ENCODE measurements around the gene COL2A1. TPM values are rescaled to one million over a fixed set of nuclear protein-coding genes. Genes with fewer than 3 reads are reported as not detected.
A peak's percentile ranks its signal among the peaks of the same experiment; 100 is the strongest.

Gene COL2A1
- total RNA-seq, 4 donors from 2014 or later = 0.16 to 4.2 (median 1.9) TPM

- TF ChIP-seq POLR2A (IDR thresholded peaks at IDR 0.05) (no peak), EP300 (IDR thresholded peaks at IDR 0.05; ENCODE audit: low read depth) (no peak), CTCF (IDR thresholded peaks at IDR 0.05) (no peak), POLR2AphosphoS5 (IDR thresholded peaks at IDR 0.05) (no peak)
- Histone ChIP-seq H3K4me1 (peaks cover 0 to 7% (median 2%) of the 10 kb centered on the region in 4 donors), H3K27me3 (peaks cover 3% of the 10 kb centered on the region), H3K27ac (no peak overlapping the region), H3K4me3 (no peak overlapping the region), H3K36me3 (no peaks in the 10 kb centered on the region), H3K9me3 (no peaks in the 10 kb centered on the region)
- DNase-seq = no peak
- in situ Hi-C loops (cut with MboI; ENCODE audit: low pct_ligation_motif_present in 1 of 4, low pct_unique_long_range_greater_than_20kb in 1 of 4, low sequenced_read_pairs in 3 of 4) (no loop called here), intact Hi-C loops (cut with DNase I; ENCODE audit: low total_unique reads) (no loop called here)
- 91% methylated on average over 11 of the region's 11 CpGs; no CpG with 5 or more reads in 1 of the 2 donors for WGBS, 2 donors (ENCODE audit: low coverage in 1 of 2)
Observed at GRCh38 chr12:47982770-47983169, 21.5 kb downstream of the COL2A1 start.

- TF ChIP-seq EP300 (IDR thresholded peaks at IDR 0.05; ENCODE audit: low read depth) = no peak
- TF ChIP-seq POLR2A (IDR thresholded peaks at IDR 0.05) = no peak
- TF ChIP-seq CTCF (IDR thresholded peaks at IDR 0.05) = no peak
- no peak for TF ChIP-seq POLR2AphosphoS5 (IDR thresholded peaks at IDR 0.05)
- Histone ChIP-seq H3K36me3 (no peaks in the 10 kb centered on the region), H3K27me3 (peaks cover 3% of the 10 kb centered on the region), H3K9me3 (no peaks in the 10 kb centered on the region), H3K4me3 (no peak overlapping the region), H3K4me1 (peaks cover 0 to 7% (median 2%) of the 10 kb centered on the region in 4 donors), H3K27ac (no peak overlapping the region)
- in situ Hi-C loops (cut with MboI; ENCODE audit: low pct_ligation_motif_present in 1 of 4, low pct_unique_long_range_greater_than_20kb in 1 of 4, low sequenced_read_pairs in 3 of 4) (no loop called here), intact Hi-C loops (cut with DNase I; ENCODE audit: low total_unique reads) (no loop called here)
- 75% methylated on average over 5 of the region's 5 CpGs; no CpG with 5 or more reads in 1 of the 2 donors for WGBS, 2 donors (ENCODE audit: low coverage in 1 of 2)
- no peak for DNase-seq
Observed at GRCh38 chr12:47982311-47982710, 22.0 kb downstream of the COL2A1 start.

GRCh38 chr12:47981496-47982260 lies 22.6 kb downstream of the COL2A1 start:
- no peak overlapping the region for H3K4me3 ChIP-seq
- WGBS, 2 donors (ENCODE audit: low coverage in 1 of 2) = 60% methylated on average over 20 of the region's 20 CpGs; no CpG with 5 or more reads in 1 of the 2 donors
- no peaks in the 10 kb centered on the region for H3K36me3 ChIP-seq
- in situ Hi-C loops (cut with MboI; ENCODE audit: low pct_ligation_motif_present in 1 of 4, low pct_unique_long_range_greater_than_20kb in 1 of 4, low sequenced_read_pairs in 3 of 4) = no loop called here
- peaks cover 3% of the 10 kb centered on the region for H3K27me3 ChIP-seq
- intact Hi-C loops (cut with DNase I; ENCODE audit: low total_unique reads) = no loop called here
- H3K4me1 ChIP-seq = peaks cover 0 to 7% (median 2%) of the 10 kb centered on the region in 4 donors
- peak; percentile 54 for DNase-seq
- H3K9me3 ChIP-seq = no peaks in the 10 kb centered on the region
- no peak for TF ChIP-seq POLR2A (IDR thresholded peaks at IDR 0.05)
- TF ChIP-seq POLR2AphosphoS5 (IDR thresholded peaks at IDR 0.05) = no peak
- no peak overlapping the region for H3K27ac ChIP-seq

- intact Hi-C loops (cut with DNase I; ENCODE audit: low total_unique reads) = no loop called here
- H3K4me1 ChIP-seq = peaks cover 0 to 7% (median 2%) of the 10 kb centered on the region in 4 donors
- no peak overlapping the region for H3K4me3 ChIP-seq
- H3K27ac ChIP-seq = no peak overlapping the region
- H3K27me3 ChIP-seq = peaks cover 3% of the 10 kb centered on the region
- H3K9me3 ChIP-seq = no peaks in the 10 kb centered on the region
- in situ Hi-C loops (cut with MboI; ENCODE audit: low pct_ligation_motif_present in 1 of 4, low pct_unique_long_range_greater_than_20kb in 1 of 4, low sequenced_read_pairs in 3 of 4) = no loop called here
- H3K36me3 ChIP-seq = no peaks in the 10 kb centered on the region
- DNase-seq = no peak
- 77% methylated on average over 16 of the region's 17 CpGs; no CpG with 5 or more reads in 1 of the 2 donors for WGBS, 2 donors (ENCODE audit: low coverage in 1 of 2)
- TF ChIP-seq POLR2AphosphoS5 (IDR thresholded peaks at IDR 0.05) (no peak), POLR2A (IDR thresholded peaks at IDR 0.05) (no peak), CTCF (IDR thresholded peaks at IDR 0.05) (no peak), EP300 (IDR thresholded peaks at IDR 0.05; ENCODE audit: low read depth) (no peak)
Observed at GRCh38 chr12:47980779-47981495, 23.3 kb downstream of the COL2A1 start.

Measured in transverse colon (tissue), 4 donors.